HG02884 (cell line): ENCODE results near the gene TSPY3.
"Not testable (repeated sequence)": the region's sequence is repeated elsewhere in the genome, so short reads cannot be mapped to it uniquely, and the experiment has no call there.

ENCODE experiments used
- ATAC-seq: cut with Tn5 transposase; IDR thresholded peaks from one replicate; pipeline ENCODE4 v1.9.1; 2021; ENCODE audit warnings: mild to moderate bottlenecking, moderate library complexity; ENCODE audit not compliant: unreplicated experiment

Gene TSPY3, protein sequence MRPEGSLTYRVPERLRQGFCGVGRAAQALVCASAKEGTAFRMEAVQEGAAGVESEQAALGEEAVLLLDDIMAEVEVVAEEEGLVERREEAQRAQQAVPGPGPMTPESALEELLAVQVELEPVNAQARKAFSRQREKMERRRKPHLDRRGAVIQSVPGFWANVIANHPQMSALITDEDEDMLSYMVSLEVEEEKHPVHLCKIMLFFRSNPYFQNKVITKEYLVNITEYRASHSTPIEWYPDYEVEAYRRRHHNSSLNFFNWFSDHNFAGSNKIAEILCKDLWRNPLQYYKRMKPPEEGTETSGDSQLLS

DNA sequence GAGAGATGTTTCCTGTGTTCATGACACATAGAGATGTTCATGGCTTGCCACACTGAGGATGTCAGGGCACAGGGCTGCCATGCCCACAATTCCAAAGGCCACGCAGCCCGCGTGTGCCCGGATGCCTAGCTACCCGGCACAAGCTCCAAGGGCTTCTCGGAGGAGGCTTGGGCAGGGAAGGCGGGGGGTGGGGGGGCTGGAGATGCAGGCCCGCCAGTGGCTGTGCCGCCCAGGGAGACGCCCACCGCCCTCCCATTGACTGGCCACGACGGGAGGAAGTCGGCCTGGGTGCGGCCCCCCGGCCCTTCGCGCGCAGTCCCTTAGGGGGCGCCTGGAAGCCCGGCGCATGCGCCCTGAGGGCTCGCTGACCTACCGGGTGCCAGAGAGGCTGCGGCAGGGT, at the start of gene TSPY3:
TSPY3 (plus strand) TSS at position 301 of the 400 bp plus-strand sequence; CDS start at position 347, 46 bp downstream.
- not testable (repeated sequence) for ATAC-seq

- not testable (repeated sequence) for ATAC-seq
These were observed 40.7 kb upstream of the TSPY3 start, which contains the start of gene TSPY8 for GRCh38 chrY:9357497-9357896. TSS of gene TSPY8 (plus strand) at chrY:9357797. CDS start at chrY:9357843, 46 bp downstream.

DNA sequence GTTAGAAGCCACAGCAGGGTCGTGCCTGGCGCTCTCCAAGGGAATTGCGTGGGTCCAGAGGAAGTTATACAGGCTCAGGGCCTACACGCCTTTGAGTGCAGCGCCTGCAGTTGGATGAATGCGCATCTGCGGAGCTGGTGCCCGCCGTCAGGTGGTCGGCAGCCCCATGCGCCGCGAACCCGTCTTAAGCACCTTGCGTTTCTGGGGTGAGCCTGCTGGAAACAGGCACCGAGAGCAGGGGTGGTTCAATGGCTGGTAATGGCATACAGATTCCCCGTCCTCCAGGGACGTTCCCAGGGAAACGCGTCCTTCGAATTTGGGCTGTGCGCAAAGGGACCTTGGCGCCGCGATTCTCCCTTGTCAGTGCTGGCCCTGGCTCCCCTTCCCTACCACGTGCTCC, 1.7 kb upstream of the TSPY3 start:
- not testable (repeated sequence) for ATAC-seq
